ENCODE data around the gene HSD11B1.
A peak's percentile ranks its signal among the peaks of the same experiment; 100 is the strongest.

The HSD11B1 gene

GRCh38 chr1:209727785-209728184 lies 23.1 kb downstream of the HSD11B1 start:
- DNase-seq (ENCODE audit: low read depth): no peak

GRCh38 chr1:209728466-209728865 lies 23.8 kb downstream of the HSD11B1 start:
- no peak for DNase-seq (ENCODE audit: low read depth)

GRCh38 chr1:209729436-209729835 lies 24.8 kb downstream of the HSD11B1 start:
- DNase-seq (ENCODE audit: low read depth): no peak

- no peak for DNase-seq (ENCODE audit: low read depth)
These were observed 28.1 kb downstream of the HSD11B1 start for GRCh38 chr1:209732725-209733124.

- no peak for DNase-seq (ENCODE audit: low read depth)
These were observed 29.0 kb downstream of the HSD11B1 start for GRCh38 chr1:209733409-209734192.

- no peak for DNase-seq (ENCODE audit: low read depth)
These were observed 32.0 kb downstream of the HSD11B1 start for GRCh38 chr1:209736490-209737117.

- DNase-seq (ENCODE audit: low read depth): no peak
These were observed 32.5 kb downstream of the HSD11B1 start for GRCh38 chr1:209737118-209737505.

GRCh38 chr1:209738270-209738669 lies 33.6 kb downstream of the HSD11B1 start:
- DNase-seq (ENCODE audit: low read depth): no peak

- no peak for DNase-seq (ENCODE audit: low read depth)
These were observed 36.5 kb downstream of the HSD11B1 start for GRCh38 chr1:209741193-209741592.

GRCh38 chr1:209741889-209742288 lies 37.2 kb downstream of the HSD11B1 start:
- DNase-seq (ENCODE audit: low read depth): no peak

GRCh38 chr1:209742409-209743144 lies 37.9 kb downstream of the HSD11B1 start:
- no peak for DNase-seq (ENCODE audit: low read depth)

- no peak for DNase-seq (ENCODE audit: low read depth)
These were observed 38.5 kb downstream of the HSD11B1 start for GRCh38 chr1:209743145-209743482.

- no peak for DNase-seq (ENCODE audit: low read depth)
These were observed 42.0 kb downstream of the HSD11B1 start for GRCh38 chr1:209746451-209747165.

- peak; percentile 89 for DNase-seq (ENCODE audit: low read depth)
These were observed 43.1 kb downstream of the HSD11B1 start for GRCh38 chr1:209747580-209748262.

- no peak for DNase-seq (ENCODE audit: low read depth)
These were observed 44.0 kb downstream of the HSD11B1 start for GRCh38 chr1:209748620-209749019.

- no peak for DNase-seq (ENCODE audit: low read depth)
These were observed 44.6 kb downstream of the HSD11B1 start for GRCh38 chr1:209749205-209749604.

GRCh38 chr1:209749670-209750323 lies 45.2 kb downstream of the HSD11B1 start:
- DNase-seq (ENCODE audit: low read depth): no peak

GRCh38 chr1:209751627-209752231 lies 47.1 kb downstream of the HSD11B1 start:
- DNase-seq (ENCODE audit: low read depth): no peak

GRCh38 chr1:209752890-209753289 lies 48.2 kb downstream of the HSD11B1 start:
- DNase-seq (ENCODE audit: low read depth): no peak

GRCh38 chr1:209755256-209755655 lies 50.6 kb downstream of the HSD11B1 start:
- DNase-seq (ENCODE audit: low read depth): no peak
